Measurements from ENCODE around the gene CDYL2. TPM values are rescaled to one million over a fixed set of nuclear protein-coding genes. Genes with fewer than 3 reads are reported as not detected.

CDYL2 gene
- total RNA-seq, 1 donor from 2014 or later = 26.5 TPM

DNA sequence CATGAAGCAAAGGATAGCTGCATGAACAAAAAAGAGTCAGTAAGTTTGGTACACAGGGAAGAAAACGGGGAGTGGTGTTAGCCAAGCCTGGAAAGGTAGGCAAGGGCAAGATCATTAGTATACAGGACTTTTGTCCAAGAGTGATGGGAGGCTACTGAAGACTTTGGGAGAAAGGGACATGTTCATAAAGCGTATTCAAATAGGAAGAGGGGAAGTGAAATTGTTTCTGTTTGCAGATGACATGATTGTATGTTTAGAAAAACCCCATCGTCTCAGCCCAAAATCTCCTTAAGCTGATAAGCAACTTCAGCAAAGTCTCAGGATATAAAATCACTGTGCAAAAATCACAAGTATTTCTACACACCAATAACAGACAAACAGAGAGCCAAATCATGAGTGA lies 19.4 kb downstream of the CDYL2 start:
- no peak overlapping the region for H2AFZ ChIP-seq (ENCODE audit: low read depth, low read length)
- FAIRE-seq = no peak
- H3K4me3 Mint-ChIP-seq (ENCODE audit: unreplicated experiment) = no peak overlapping the region

DNA sequence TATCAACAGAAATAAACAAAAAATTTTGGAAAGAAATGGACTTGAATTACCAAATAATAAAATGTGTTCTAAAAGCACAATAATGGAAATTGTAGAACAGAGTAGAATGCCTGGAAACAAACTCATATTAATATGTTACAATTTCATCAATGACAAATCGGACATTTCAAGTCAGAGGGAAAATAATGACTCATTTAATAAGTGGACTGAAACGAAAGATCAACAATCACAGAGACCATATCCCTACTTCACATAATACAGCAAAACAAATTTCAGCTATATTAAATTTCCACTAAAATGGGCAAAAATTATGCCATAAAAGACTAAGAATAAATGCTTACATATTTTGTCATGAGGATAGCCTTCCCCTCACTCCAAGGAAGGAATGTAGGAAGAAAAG lies 25.7 kb downstream of the CDYL2 start:
- no peaks in the 10 kb centered on the region for H3K36me3 ChIP-seq (ENCODE audit: insufficient read depth, low read length)
- Mint-ChIP-seq H3K9me3 (ENCODE audit: unreplicated experiment) (no peaks in the 10 kb centered on the region), H3K27ac (ENCODE audit: unreplicated experiment) (no peak overlapping the region), H3K36me3 (ENCODE audit: low read depth, unreplicated experiment) (no peaks in the 10 kb centered on the region), H3K4me3 (ENCODE audit: unreplicated experiment) (no peak overlapping the region), H3K4me1 (ENCODE audit: low read depth, unreplicated experiment) (no peaks in the 10 kb centered on the region), H3K27me3 (ENCODE audit: low read depth, unreplicated experiment) (no peaks in the 10 kb centered on the region)
- H4K20me1 ChIP-seq (ENCODE audit: insufficient read depth, low read length) = no peaks in the 10 kb centered on the region
- H3K27me3 ChIP-seq (ENCODE audit: insufficient read depth, low read length) = no peaks in the 10 kb centered on the region
- H3K9ac ChIP-seq (ENCODE audit: low read length) = no peak overlapping the region
- H3K4me3 ChIP-seq (ENCODE audit: insufficient read depth, low read depth, low read length) = no peak overlapping the region
- H3K79me2 ChIP-seq (ENCODE audit: insufficient read depth, low read length) = peaks cover 3% of the 10 kb centered on the region
- H3K27ac ChIP-seq (ENCODE audit: low read depth, low read length) = no peak overlapping the region
- DNase-seq (ENCODE audit: low read depth) (no peak), FAIRE-seq (no peak)
- no peaks in the 10 kb centered on the region for H3K9me3 ChIP-seq (ENCODE audit: insufficient read depth, low read depth, low read length)
- H3K4me2 ChIP-seq (ENCODE audit: low read length) = no peak overlapping the region
- no peaks in the 10 kb centered on the region for H3K4me1 ChIP-seq (ENCODE audit: insufficient read depth, low read length)
- no peak overlapping the region for H2AFZ ChIP-seq (ENCODE audit: low read depth, low read length)
- no peak for TF ChIP-seq EZH2 (IDR thresholded peaks at IDR 0.05; ENCODE audit: insufficient read depth, low read length)
- TF ChIP-seq, protein P1, sequence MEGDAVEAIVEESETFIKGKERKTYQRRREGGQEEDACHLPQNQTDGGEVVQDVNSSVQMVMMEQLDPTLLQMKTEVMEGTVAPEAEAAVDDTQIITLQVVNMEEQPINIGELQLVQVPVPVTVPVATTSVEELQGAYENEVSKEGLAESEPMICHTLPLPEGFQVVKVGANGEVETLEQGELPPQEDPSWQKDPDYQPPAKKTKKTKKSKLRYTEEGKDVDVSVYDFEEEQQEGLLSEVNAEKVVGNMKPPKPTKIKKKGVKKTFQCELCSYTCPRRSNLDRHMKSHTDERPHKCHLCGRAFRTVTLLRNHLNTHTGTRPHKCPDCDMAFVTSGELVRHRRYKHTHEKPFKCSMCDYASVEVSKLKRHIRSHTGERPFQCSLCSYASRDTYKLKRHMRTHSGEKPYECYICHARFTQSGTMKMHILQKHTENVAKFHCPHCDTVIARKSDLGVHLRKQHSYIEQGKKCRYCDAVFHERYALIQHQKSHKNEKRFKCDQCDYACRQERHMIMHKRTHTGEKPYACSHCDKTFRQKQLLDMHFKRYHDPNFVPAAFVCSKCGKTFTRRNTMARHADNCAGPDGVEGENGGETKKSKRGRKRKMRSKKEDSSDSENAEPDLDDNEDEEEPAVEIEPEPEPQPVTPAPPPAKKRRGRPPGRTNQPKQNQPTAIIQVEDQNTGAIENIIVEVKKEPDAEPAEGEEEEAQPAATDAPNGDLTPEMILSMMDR (IDR thresholded peaks at IDR 0.05; ENCODE audit: insufficient read depth, low read depth, low read length) = no peak

More for the DNA sequence above, 19.4 kb downstream of the CDYL2 start:
- H3K4me3 ChIP-seq (ENCODE audit: insufficient read depth, low read depth, low read length) = no peak overlapping the region
- H3K36me3 ChIP-seq (ENCODE audit: insufficient read depth, low read length) = no peaks in the 10 kb centered on the region
- H3K27me3 ChIP-seq (ENCODE audit: insufficient read depth, low read length) = no peaks in the 10 kb centered on the region
- no peaks in the 10 kb centered on the region for H3K9me3 ChIP-seq (ENCODE audit: insufficient read depth, low read depth, low read length)
- Mint-ChIP-seq H3K27me3 (ENCODE audit: low read depth, unreplicated experiment) (no peaks in the 10 kb centered on the region), H3K27ac (ENCODE audit: unreplicated experiment) (no peak overlapping the region), H3K36me3 (ENCODE audit: low read depth, unreplicated experiment) (peaks cover 3% of the 10 kb centered on the region), H3K9me3 (ENCODE audit: unreplicated experiment) (peaks cover 13% of the 10 kb centered on the region), H3K4me1 (ENCODE audit: low read depth, unreplicated experiment) (no peaks in the 10 kb centered on the region)
- no peak overlapping the region for H3K4me2 ChIP-seq (ENCODE audit: low read length)
- TF ChIP-seq, protein P1 (IDR thresholded peaks at IDR 0.05; ENCODE audit: insufficient read depth, low read depth, low read length) = no peak
- TF ChIP-seq EZH2 (IDR thresholded peaks at IDR 0.05; ENCODE audit: insufficient read depth, low read length) = no peak
- H3K27ac ChIP-seq (ENCODE audit: low read depth, low read length) = no peak overlapping the region
- H3K79me2 ChIP-seq (ENCODE audit: insufficient read depth, low read length) = peaks cover 3% of the 10 kb centered on the region
- H3K9ac ChIP-seq (ENCODE audit: low read length) = no peak overlapping the region
- DNase-seq (ENCODE audit: low read depth) = no peak
- peaks cover 11% of the 10 kb centered on the region for H4K20me1 ChIP-seq (ENCODE audit: insufficient read depth, low read length)
- peaks cover 3% of the 10 kb centered on the region for H3K4me1 ChIP-seq (ENCODE audit: insufficient read depth, low read length)

DNA sequence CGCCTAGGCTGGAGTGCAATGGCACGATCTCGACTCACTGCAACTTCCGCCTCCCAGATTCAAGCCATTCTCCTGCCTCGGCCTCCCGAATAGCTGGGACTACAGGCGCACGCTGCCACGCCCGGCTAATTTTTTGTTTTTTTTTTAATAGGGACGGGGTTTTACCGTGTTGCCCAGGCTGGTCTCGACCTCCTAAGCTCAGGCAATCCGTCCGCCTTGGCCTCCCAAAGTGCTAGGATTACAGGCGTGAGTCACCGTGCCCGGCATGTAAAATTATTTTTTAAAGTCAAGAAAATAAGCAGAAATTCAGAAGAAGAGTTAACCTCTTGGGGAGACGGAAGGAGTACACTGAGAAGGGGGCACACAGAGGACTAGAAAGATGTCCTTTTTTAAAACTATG lies 27.5 kb downstream of the CDYL2 start:
- no peak overlapping the region for H3K4me2 ChIP-seq (ENCODE audit: low read length)
- H2AFZ ChIP-seq (ENCODE audit: low read depth, low read length) = no peak overlapping the region
- no peaks in the 10 kb centered on the region for H3K4me1 Mint-ChIP-seq (ENCODE audit: low read depth, unreplicated experiment)
- FAIRE-seq (no peak), DNase-seq (ENCODE audit: low read depth) (no peak)
- H3K4me1 ChIP-seq (ENCODE audit: insufficient read depth, low read length) = no peaks in the 10 kb centered on the region
- H3K36me3 Mint-ChIP-seq (ENCODE audit: low read depth, unreplicated experiment) = no peaks in the 10 kb centered on the region
- no peaks in the 10 kb centered on the region for H3K27me3 ChIP-seq (ENCODE audit: insufficient read depth, low read length)
- no peaks in the 10 kb centered on the region for H3K27me3 Mint-ChIP-seq (ENCODE audit: low read depth, unreplicated experiment)
- no peak overlapping the region for H3K9ac ChIP-seq (ENCODE audit: low read length)
- no peaks in the 10 kb centered on the region for H4K20me1 ChIP-seq (ENCODE audit: insufficient read depth, low read length)
- H3K9me3 Mint-ChIP-seq (ENCODE audit: unreplicated experiment) = no peaks in the 10 kb centered on the region
- H3K9me3 ChIP-seq (ENCODE audit: insufficient read depth, low read depth, low read length) = no peaks in the 10 kb centered on the region
- TF ChIP-seq EZH2 (IDR thresholded peaks at IDR 0.05; ENCODE audit: insufficient read depth, low read length) = no peak
- TF ChIP-seq, protein P1 (IDR thresholded peaks at IDR 0.05; ENCODE audit: insufficient read depth, low read depth, low read length) = no peak
- peaks cover 3% of the 10 kb centered on the region for H3K79me2 ChIP-seq (ENCODE audit: insufficient read depth, low read length)
- H3K4me3 ChIP-seq (ENCODE audit: insufficient read depth, low read depth, low read length) = no peak overlapping the region
- no peaks in the 10 kb centered on the region for H3K36me3 ChIP-seq (ENCODE audit: insufficient read depth, low read length)
- no peak overlapping the region for H3K27ac ChIP-seq (ENCODE audit: low read depth, low read length)
- no peak overlapping the region for H3K27ac Mint-ChIP-seq (ENCODE audit: unreplicated experiment)
- H3K4me3 Mint-ChIP-seq (ENCODE audit: unreplicated experiment) = no peak overlapping the region
